ENCODE data around the gene MTO1. TPM values are rescaled to one million over a fixed set of nuclear protein-coding genes. Genes with fewer than 3 reads are reported as not detected.

MTO1 gene
- total RNA-seq, 1 experiment from 2014 or later = 32.4 TPM

DNA sequence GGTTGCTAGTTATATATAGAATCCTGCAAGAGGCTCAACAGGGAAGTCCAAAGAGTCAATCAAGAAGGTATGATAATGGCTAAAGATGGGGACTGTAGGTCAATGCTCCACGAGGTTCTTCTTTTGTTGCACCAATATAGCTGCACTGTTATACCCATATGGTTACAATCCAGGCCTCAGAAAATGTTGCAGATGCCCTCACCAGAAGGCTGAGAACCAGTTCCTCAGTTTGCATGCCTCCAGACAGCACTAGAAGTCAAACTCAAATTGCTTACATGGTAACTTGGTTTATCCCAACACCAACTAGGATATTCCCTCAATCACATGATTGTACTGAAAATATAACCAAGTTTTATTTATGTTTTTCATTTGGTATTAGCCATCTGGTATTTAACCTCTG, 47.2 kb downstream of the MTO1 start:
- Mint-ChIP-seq H3K9me3 (peaks cover 4% of the 10 kb centered on the region; the same call in 1 of the 2 replicates), H3K4me3 (no peak overlapping the region), H3K36me3 (no peaks in the 10 kb centered on the region), H3K27ac (no peak overlapping the region), H3K27me3 (ENCODE audit: low read depth) (no peaks in the 10 kb centered on the region), H3K4me1 (no peaks in the 10 kb centered on the region)
- CTCF ChIA-PET = no interaction called here
- no peak for TF ChIP-seq IRF2 (CRISPR knock-in tag; IDR thresholded peaks at IDR 0.05; ENCODE audit: borderline replicate concordance, low read depth)
- TF ChIP-seq, protein P1, sequence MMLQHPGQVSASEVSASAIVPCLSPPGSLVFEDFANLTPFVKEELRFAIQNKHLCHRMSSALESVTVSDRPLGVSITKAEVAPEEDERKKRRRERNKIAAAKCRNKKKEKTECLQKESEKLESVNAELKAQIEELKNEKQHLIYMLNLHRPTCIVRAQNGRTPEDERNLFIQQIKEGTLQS (CRISPR knock-in tag; conservative IDR thresholded peaks at IDR 0.05) = no peak
- TF ChIP-seq, protein P2, sequence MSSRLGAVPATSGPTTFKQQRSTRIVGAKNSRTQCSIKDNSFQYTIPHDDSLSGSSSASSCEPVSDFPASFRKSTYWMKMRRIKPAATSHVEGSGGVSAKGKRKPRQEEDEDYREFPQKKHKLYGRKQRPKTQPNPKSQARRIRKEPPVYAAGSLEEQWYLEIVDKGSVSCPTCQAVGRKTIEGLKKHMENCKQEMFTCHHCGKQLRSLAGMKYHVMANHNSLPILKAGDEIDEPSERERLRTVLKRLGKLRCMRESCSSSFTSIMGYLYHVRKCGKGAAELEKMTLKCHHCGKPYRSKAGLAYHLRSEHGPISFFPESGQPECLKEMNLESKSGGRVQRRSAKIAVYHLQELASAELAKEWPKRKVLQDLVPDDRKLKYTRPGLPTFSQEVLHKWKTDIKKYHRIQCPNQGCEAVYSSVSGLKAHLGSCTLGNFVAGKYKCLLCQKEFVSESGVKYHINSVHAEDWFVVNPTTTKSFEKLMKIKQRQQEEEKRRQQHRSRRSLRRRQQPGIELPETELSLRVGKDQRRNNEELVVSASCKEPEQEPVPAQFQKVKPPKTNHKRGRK (CRISPR knock-in tag; IDR thresholded peaks at IDR 0.05; ENCODE audit: borderline replicate concordance) = no peak
- no peak for TF ChIP-seq GRHL2 (CRISPR knock-in tag; IDR thresholded peaks at IDR 0.05; ENCODE audit: insufficient replicate concordance, severe bottlenecking)
- TF ChIP-seq ZNF232 (CRISPR knock-in tag; IDR thresholded peaks at IDR 0.05) = no peak
- TF ChIP-seq, protein P3, sequence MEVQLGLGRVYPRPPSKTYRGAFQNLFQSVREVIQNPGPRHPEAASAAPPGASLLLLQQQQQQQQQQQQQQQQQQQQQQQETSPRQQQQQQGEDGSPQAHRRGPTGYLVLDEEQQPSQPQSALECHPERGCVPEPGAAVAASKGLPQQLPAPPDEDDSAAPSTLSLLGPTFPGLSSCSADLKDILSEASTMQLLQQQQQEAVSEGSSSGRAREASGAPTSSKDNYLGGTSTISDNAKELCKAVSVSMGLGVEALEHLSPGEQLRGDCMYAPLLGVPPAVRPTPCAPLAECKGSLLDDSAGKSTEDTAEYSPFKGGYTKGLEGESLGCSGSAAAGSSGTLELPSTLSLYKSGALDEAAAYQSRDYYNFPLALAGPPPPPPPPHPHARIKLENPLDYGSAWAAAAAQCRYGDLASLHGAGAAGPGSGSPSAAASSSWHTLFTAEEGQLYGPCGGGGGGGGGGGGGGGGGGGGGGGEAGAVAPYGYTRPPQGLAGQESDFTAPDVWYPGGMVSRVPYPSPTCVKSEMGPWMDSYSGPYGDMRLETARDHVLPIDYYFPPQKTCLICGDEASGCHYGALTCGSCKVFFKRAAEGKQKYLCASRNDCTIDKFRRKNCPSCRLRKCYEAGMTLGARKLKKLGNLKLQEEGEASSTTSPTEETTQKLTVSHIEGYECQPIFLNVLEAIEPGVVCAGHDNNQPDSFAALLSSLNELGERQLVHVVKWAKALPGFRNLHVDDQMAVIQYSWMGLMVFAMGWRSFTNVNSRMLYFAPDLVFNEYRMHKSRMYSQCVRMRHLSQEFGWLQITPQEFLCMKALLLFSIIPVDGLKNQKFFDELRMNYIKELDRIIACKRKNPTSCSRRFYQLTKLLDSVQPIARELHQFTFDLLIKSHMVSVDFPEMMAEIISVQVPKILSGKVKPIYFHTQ (CRISPR knock-in tag; IDR thresholded peaks at IDR 0.05) = peak; percentile 75; the same call in 1 of the 2 replicates
- no peak for TF ChIP-seq JAZF1 (CRISPR knock-in tag; IDR thresholded peaks at IDR 0.05)
- TF ChIP-seq RELA (CRISPR knock-in tag; IDR thresholded peaks at IDR 0.05; ENCODE audit: borderline replicate concordance) = no peak
- TF ChIP-seq, protein P4, sequence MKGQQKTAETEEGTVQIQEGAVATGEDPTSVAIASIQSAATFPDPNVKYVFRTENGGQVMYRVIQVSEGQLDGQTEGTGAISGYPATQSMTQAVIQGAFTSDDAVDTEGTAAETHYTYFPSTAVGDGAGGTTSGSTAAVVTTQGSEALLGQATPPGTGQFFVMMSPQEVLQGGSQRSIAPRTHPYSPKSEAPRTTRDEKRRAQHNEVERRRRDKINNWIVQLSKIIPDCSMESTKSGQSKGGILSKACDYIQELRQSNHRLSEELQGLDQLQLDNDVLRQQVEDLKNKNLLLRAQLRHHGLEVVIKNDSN (CRISPR knock-in tag; IDR thresholded peaks at IDR 0.05) = no peak
- no peak for TF ChIP-seq TEAD4 (CRISPR knock-in tag; IDR thresholded peaks at IDR 0.05)
- TF ChIP-seq RORB (CRISPR knock-in tag; IDR thresholded peaks at IDR 0.05) = 0 out of 2 replicates have a peak, but pooled peaks have one; percentile 10
- TF ChIP-seq, protein P5, sequence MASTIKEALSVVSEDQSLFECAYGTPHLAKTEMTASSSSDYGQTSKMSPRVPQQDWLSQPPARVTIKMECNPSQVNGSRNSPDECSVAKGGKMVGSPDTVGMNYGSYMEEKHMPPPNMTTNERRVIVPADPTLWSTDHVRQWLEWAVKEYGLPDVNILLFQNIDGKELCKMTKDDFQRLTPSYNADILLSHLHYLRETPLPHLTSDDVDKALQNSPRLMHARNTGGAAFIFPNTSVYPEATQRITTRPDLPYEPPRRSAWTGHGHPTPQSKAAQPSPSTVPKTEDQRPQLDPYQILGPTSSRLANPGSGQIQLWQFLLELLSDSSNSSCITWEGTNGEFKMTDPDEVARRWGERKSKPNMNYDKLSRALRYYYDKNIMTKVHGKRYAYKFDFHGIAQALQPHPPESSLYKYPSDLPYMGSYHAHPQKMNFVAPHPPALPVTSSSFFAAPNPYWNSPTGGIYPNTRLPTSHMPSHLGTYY (CRISPR knock-in tag; IDR thresholded peaks at IDR 0.05) = no peak
- TF ChIP-seq ZNF671 (CRISPR knock-in tag; IDR thresholded peaks at IDR 0.05) = no peak
- TF ChIP-seq, protein P6, sequence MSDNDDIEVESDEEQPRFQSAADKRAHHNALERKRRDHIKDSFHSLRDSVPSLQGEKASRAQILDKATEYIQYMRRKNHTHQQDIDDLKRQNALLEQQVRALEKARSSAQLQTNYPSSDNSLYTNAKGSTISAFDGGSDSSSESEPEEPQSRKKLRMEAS (CRISPR knock-in tag; IDR thresholded peaks at IDR 0.05) = no peak
- POLR2A ChIA-PET = no interaction called here
- DNase-seq (ENCODE audit: low spot score) = no peak
- ATAC-seq = no peak

DNA sequence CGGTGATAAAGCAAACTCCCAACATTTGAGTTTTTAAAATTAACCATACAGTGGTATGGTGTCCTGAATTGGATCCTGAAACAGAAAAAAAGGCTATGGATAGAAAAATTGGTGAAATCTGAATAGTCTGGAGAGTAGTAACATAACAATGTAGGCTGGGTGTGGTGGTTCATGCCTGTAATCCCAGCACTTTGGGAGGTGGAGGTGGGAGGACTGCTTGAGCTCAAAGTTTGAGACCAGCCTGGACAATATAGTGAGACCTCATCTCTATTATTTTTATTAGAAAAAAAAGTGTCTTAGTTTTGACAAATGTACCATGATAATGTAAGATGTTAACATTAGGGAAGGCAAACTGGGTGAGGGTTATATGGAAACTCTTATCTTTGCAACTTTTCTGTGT, 48.3 kb downstream of the MTO1 start:
- ChIA-PET CTCF (interaction anchor here (0.7 to 1.2 kb wide), 2 partner anchors 13 to 144 kb away, joined by 3 to 7 read pairs; partner anchors contain the start of gene SLC17A5), POLR2A (interaction anchor here (1.6 kb wide), 1 partner anchor 12 kb away, joined by 7 read pairs; the partner anchor contains the start of gene EEF1A1)
- peaks cover 4% of the 10 kb centered on the region; the same call in 1 of the 2 replicates for H3K9me3 Mint-ChIP-seq
- TF ChIP-seq GTF2I (CRISPR knock-in tag; conservative IDR thresholded peaks at IDR 0.05) (no peak), CBFB (CRISPR knock-in tag; IDR thresholded peaks at IDR 0.05; ENCODE audit: low read depth) (no peak), TEAD1 (CRISPR knock-in tag; IDR thresholded peaks at IDR 0.05) (no peak), CREM (CRISPR knock-in tag; IDR thresholded peaks at IDR 0.05) (no peak), ZNF423 (CRISPR knock-in tag; IDR thresholded peaks at IDR 0.05) (no peak), FOXP1 (CRISPR knock-in tag; IDR thresholded peaks at IDR 0.05; ENCODE audit: borderline replicate concordance) (no peak)
- no peak overlapping the region for H3K4me3 Mint-ChIP-seq
- H3K27ac Mint-ChIP-seq = no peak overlapping the region
- 0 out of 2 replicates have a peak, but pooled peaks cover 2% of the 10 kb centered on the region for H3K4me1 Mint-ChIP-seq
- DNase-seq (ENCODE audit: low spot score) (no peak), ATAC-seq (no peak)
- peaks cover 2% of the 10 kb centered on the region; the same call in 1 of the 2 replicates for H3K36me3 Mint-ChIP-seq
- no peaks in the 10 kb centered on the region for H3K27me3 Mint-ChIP-seq (ENCODE audit: low read depth)

All from WTC11 (cell line).